Heart left ventricle (tissue), 13 donors: ENCODE results near the gene PSMA6.

Experiments
- POLR2A ChIP-seq, 2 donors: fragments of 450-650 bp; IDR thresholded peaks; one replicate each; pipeline ENCODE4 v1.6.1; 2017; ENCODE audit warnings: antibody characterized with exemption in 2 of 2, mild to moderate bottlenecking in 2 of 2, moderate library complexity in 2 of 2
- TF ChIP-seq, protein P1 (sequence below), 12 donors: fragments of 200-600 bp; sonication (generic) in 4 of 12; IDR thresholded peaks; one replicate each; pipeline versions ENCODE4 v1.5.0 to v1.8.0; 2018 to 2022; ENCODE audit warnings: antibody characterized with exemption in 12 of 12, mild to moderate bottlenecking in 5 of 12
- donor health status: ischemic (EF 13 %, LVEDD 7.1; RV severe dilation, severe dysfunction).
- donor health status: DM: no; HTN: yes; CAD: no.
- donor health status: DM: no; HTN: no; CAD: no.
- donor health status: ischemic (EF 25% LVEDD 6.9; RV normal size, moderate dysfunction).
- donor health status: ischemic (EF 25% LVEDD 5.7; RV mildly dilated, moderate dysfunction).
- donor health status: ischemic (EF 35%, LVEDD 5.7; RV mildly dilated, moderate dysfunction).
- donor health status: nonischemic (EF 11% LVEDD 7.7; RV severe dilation, severe dysfunction).
- donor health status: DM: yes; HTN: yes; CAD: no.
- donor health status: PGD.
- donor health status: ischemic (EF 29% LVEDD 5.4; RV normal size, mild dysfunction).
- donor health status: nonischemic (EF 23%, LVEDD 6.1; RV moderate dilation, normal function).

DNA sequence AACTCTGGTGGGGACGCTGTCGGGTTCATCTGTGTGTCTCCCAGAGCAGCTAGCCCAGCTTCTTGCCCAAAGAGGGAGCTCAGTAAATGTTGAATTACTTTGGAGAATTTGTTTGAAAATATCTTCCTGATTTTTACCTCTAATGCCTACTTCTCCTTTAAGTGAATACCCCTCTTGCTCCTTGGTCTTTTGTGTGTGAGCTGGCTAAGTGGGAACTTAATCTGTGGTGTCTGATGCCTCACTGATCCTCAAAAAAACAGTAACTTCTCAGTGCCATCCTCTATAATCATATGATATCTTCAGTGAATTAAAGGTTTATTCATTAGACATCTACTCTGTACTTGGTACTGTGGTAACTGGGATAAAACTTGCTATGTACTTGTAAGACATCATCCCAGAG is 7.7 kb upstream of the PSMA6 start:
- TF ChIP-seq, protein P1, sequence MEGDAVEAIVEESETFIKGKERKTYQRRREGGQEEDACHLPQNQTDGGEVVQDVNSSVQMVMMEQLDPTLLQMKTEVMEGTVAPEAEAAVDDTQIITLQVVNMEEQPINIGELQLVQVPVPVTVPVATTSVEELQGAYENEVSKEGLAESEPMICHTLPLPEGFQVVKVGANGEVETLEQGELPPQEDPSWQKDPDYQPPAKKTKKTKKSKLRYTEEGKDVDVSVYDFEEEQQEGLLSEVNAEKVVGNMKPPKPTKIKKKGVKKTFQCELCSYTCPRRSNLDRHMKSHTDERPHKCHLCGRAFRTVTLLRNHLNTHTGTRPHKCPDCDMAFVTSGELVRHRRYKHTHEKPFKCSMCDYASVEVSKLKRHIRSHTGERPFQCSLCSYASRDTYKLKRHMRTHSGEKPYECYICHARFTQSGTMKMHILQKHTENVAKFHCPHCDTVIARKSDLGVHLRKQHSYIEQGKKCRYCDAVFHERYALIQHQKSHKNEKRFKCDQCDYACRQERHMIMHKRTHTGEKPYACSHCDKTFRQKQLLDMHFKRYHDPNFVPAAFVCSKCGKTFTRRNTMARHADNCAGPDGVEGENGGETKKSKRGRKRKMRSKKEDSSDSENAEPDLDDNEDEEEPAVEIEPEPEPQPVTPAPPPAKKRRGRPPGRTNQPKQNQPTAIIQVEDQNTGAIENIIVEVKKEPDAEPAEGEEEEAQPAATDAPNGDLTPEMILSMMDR (IDR thresholded peaks at IDR 0.05): no peak
- no peak for TF ChIP-seq POLR2A (IDR thresholded peaks at IDR 0.05)
